Stimulated activated CD8-positive, alpha-beta memory T cell treated with anti-CD3 and anti-CD28 coated beads, Interleukin-15, amount 100 ng/mL, for 24 hours (primary cell): Measurements from ENCODE around the gene GABRR3.

Experiments
- DNase-seq: peaks from one replicate; pipeline ENCODE4 v3.0.0-alpha.2; 2020; ENCODE audit warnings: low read depth

GABRR3 gene

GRCh38 chr3:97988784-97989568, 46.1 kb downstream of the GABRR3 start:
- no peak for DNase-seq

DNA sequence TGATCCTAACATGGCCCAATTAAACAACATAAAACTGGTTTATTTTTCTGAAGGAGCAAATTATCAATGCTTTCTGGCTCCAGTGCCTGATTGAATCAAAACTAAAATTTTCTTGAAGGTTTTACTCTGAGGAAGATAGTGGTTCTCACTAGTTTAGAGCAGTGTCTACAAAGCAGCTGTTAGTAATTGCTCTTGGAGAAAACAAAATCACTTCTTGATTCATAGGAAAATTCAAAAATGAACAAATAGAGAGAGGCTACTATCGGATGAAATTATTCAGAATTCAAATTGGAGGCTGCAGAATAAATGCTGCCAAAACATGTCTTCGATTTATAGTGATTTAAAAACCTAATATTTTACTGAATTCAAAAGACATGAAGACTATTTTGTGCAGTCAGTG, 47.8 kb downstream of the GABRR3 start:
- no peak for DNase-seq

DNA sequence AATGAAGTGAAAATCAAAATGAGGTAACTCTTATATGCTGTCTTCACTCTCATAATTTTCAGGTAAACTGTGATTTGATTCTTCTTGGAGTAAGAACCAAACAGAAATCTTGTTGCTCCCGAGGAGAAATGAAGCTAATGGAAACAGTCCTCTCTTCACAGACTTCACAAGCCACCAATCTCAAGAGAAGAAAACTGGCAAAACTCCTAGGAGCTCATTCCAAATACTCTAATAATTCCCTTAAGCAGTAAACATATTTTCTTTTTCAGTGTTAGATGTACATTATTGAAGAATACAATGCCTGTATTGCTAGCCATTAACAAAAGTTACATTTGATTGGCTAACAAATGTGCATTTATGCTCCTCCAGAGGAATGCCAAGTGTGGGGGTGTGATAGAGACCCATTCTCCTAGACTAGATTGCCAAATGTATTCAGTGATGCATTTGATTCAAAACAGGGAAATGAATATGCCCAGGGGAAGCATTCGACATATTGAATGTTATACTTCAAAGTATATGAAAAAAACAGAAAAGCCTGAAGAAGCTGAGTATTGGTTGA, 51.1 kb downstream of the GABRR3 start:
- DNase-seq, result no peak

GRCh38 chr3:97981886-97982285, 53.2 kb downstream of the GABRR3 start:
- DNase-seq, result no peak

DNA sequence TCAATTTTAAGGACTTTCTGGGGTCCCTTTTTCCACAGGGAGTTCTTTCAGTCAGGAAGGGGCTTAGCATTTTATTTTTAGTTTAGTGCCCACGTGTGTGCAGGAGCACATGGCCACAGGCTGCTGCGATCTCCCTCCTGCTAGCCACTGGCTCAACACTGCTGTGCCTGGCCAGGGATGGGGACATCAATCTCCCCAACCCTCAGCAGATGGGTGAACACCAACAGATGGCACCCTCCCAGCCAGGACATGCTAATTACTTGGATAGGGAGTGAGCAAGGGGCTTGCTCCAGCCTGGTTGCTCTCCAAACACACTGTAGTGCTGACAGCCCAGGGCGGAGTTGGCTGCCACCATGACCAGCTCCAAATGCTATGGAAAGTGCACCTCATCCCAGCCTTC, 55.5 kb downstream of the GABRR3 start:
- DNase-seq, result no peak

- DNase-seq, result no peak
Observed at GRCh38 chr3:97975466-97975865, 59.6 kb downstream of the GABRR3 start.

DNA sequence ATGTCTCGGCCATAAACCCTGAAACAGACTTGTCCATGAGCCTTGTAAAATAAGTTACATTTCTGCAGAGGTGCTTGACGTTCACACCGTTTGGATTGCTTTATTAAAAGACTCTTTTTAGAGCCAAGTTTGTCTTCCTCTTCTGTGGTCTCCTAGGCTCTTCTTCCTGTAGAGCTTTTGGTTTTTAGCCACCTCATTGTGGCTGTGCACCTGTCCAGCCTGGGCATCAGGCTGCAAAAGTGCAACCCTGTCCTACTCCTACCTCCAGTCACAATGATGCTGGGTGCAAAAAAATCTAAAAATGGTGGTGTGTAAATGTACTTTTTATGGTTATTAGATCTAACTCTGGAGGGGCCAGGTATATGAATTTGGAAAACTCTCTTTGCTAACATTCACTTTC, 60.1 kb downstream of the GABRR3 start:
- no peak for DNase-seq

GRCh38 chr3:97972976-97973375, 62.1 kb downstream of the GABRR3 start:
- DNase-seq, result no peak

GRCh38 chr3:97971679-97972567, 63.2 kb downstream of the GABRR3 start, which contains the start of gene RIOX2:
TSS of gene RIOX2 (minus strand) at chr3:97972431. CDS start at chr3:97967593, 4,838 bp downstream.
- peak; percentile 42 for DNase-seq

- DNase-seq, result no peak
Observed at GRCh38 chr3:97970956-97971620, 64.0 kb downstream of the GABRR3 start.

DNA sequence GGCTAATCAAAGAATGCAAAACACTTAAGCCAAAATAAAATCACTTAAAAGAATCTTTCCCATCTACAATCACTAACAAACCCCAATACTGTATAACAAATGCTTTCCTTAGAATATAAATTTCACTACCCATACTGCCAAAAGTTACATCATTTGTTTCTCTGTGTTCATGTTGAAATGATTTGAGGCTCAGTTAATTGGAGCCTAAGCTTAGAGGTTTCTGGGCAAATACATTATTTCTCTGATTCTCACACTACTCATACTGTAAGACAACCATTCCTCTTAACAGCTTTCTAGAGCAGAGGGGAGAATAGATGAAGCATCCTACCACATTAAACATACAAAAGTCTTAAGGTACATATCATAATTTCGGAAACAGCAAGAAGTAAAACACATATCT, 65.0 kb downstream of the GABRR3 start:
- DNase-seq, result no peak

- DNase-seq, result no peak
Observed at GRCh38 chr3:97969541-97969940, 65.6 kb downstream of the GABRR3 start.

GRCh38 chr3:97968376-97968775, 66.7 kb downstream of the GABRR3 start:
- DNase-seq, result no peak

DNA sequence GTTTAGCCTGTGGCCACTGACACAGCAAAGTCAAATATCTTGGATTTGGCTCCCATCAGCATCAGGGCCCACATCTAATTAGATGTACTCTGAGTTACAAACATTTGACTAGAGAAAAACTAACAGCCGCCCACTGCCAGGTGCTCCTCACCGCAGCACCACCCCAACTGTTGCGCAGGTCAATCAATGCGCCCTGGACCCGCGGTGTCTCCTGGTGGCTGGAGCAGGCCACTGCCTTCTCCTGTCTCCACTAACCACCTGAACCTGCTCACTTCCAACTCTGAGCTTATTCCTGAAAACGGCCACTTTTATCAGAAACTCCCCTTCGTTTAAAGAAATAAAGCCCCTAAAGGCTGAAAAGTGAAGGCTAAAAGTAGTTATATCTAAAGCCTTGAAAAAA, 67.1 kb downstream of the GABRR3 start:
- DNase-seq, result no peak

- no peak for DNase-seq
Observed at GRCh38 chr3:97960993-97961766, 73.9 kb downstream of the GABRR3 start.

GRCh38 chr3:97960551-97960950, 74.6 kb downstream of the GABRR3 start:
- no peak for DNase-seq

GRCh38 chr3:97959872-97960271, 75.2 kb downstream of the GABRR3 start:
- no peak for DNase-seq

DNA sequence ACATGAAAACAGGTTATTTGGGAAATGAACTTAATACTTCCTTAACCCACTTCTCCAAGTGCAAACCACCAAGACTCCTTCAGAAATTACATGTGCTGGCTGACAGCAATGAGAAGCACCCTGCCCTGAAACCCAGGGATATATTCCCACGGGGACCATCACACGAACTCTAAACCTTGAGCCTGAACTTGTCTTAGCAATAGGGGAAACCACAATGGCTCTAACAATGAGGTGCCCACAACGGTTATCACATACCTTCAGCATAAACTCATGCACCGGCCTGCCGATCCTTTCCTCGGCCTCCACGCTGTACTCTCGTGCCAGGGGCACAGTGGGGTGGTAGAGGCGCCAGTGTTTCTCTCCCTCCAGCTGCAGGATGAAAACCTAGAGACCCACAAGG, 76.3 kb downstream of the GABRR3 start:
- no peak for DNase-seq

DNA sequence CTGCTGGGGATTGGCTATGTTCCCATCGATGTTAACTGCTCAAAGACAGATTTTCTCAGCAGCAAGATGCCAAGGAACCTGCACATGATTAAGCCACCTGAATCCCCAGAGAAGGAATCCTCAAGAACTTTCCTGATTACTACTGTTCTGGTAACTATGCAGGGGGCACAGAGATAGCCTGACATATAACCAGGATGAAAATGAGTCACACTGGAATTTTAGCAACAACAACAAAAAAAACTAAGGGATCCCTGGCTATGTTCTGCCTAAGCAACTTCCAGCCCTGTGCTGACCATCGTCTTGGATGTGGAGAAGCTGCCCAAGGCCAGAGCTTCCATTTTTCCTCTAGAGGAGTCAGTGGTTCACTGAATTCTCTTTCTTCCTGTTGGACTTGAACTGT, 76.7 kb downstream of the GABRR3 start:
- no peak for DNase-seq

DNA sequence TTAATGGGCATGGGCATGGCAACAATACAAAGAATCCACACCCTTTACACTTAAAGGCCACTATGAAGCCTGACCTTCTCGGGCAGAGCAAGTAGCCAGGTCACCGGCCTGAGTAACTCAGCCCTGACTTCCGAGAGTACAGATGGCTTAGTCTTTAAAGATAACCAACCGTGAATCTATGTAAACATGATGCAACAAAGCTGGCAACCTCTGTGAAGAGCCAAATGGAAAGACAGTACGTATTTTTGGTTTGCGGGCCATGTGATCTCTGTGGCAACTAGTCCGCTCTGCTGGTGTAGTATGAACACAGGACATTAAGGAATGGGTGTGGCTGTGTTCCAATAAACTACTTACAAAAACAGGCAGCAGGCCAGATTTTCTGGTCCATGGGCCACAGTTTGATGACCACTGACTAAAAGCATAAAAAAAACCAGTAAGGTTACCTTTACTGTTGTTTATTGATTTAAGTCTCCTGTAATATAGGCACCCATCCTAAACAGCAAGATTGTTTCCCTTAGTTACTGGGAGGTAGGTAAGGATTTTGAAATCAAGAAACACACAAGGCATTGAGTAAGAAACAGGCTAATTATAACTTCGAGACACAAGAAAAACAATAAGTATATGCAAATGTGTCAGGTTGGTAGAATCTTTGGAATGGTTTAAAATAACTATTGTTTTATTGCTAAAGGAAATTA, 77.4 kb downstream of the GABRR3 start:
- DNase-seq, result no peak

GRCh38 chr3:97956051-97956450, 79.1 kb downstream of the GABRR3 start:
- DNase-seq, result no peak
